Left hindlimb (tissue), 1 donor: ENCODE data around the gene TCTN3.

ENCODE experiments used
- DNase-seq: peaks from one replicate; pipeline ENCODE4 v3.0.0-alpha.2; 2018

TCTN3 gene

GRCh38 chr10:95618101-95618500 lies 75.6 kb downstream of the TCTN3 start:
- DNase-seq, result no peak

DNA sequence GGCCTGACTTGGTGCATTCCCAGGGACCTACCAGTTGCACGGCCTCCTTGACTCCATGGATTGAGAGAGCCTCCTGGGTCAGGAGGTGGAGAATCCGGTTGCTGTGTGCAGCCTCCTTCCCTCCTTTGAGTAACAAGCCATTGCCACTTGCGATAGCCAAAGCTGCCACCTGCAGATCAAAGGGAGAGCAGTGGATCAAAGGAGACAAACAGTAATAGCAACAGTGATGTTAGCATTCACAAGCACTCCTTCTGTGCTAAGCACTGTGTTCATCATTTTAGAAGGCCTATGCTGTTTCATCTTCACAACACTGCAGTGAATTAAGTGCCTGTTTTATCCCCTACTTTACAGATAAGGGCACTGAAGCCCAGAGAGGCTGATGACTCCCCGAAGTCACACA lies 77.3 kb downstream of the TCTN3 start:
- DNase-seq, result no peak
